Forelimb muscle (tissue), 1 donor: ENCODE data around the gene CD82. TPM values are rescaled to one million over a fixed set of nuclear protein-coding genes. Genes with fewer than 3 reads are reported as not detected.

ENCODE experiments used
- polyA plus RNA-seq: library from polyadenylated mRNA; unstranded; fragments of 120-200 nt; gene quantifications from one replicate; pipeline ENCODE4 v1.2.1, GENCODE V29; 2013; ENCODE audit not compliant: insufficient read length

Gene CD82
- polyA plus RNA-seq, 1 donor, result 77.0 TPM

Other genes with a start within 250 kb of the CD82 start
- gene TSPAN18, start 161.3 kb downstream of the CD82 start, polyA plus RNA-seq, result 37.2 TPM